Lower lobe of right lung (tissue), 2 donors: ENCODE results near the gene RPS5. TPM values are rescaled to one million over a fixed set of nuclear protein-coding genes. Genes with fewer than 3 reads are reported as not detected.
A peak's percentile ranks its signal among the peaks of the same experiment; 100 is the strongest.

Experiments
- ATAC-seq, 2 donors: fragments of 200-7000 bp; cut with Tn5 transposase; one replicate each; pipeline ENCODE4 v1.9.1; 2020 to 2022; ENCODE audit warnings: mild to moderate bottlenecking in 2 of 2, moderate library complexity in 2 of 2
- DNase-seq: peaks from one replicate; pipeline ENCODE4 v3.0.0-alpha.2; 2020
- H3K27ac ChIP-seq: fragments of 200-600 bp; one replicate; pipeline ENCODE4 v1.8.0; 2022
- H3K27me3 ChIP-seq: fragments of 200-600 bp; one replicate; pipeline ENCODE4 v1.8.0; 2022; ENCODE audit warnings: low read depth
- H3K36me3 ChIP-seq: fragments of 200-600 bp; one replicate; pipeline ENCODE4 v1.8.0; 2022; ENCODE audit warnings: mild to moderate bottlenecking
- H3K4me1 ChIP-seq: fragments of 200-600 bp; one replicate; pipeline ENCODE4 v1.8.0; 2022
- H3K4me3 ChIP-seq: fragments of 200-600 bp; one replicate; pipeline ENCODE4 v1.8.0; 2022; ENCODE audit warnings: mild to moderate bottlenecking
- H3K9me3 ChIP-seq: fragments of 200-600 bp; one replicate; pipeline ENCODE4 v1.8.0; 2022
- intact Hi-C: fragments of 100-400 bp; cut with DNase I; formaldehyde crosslinking; loops from one replicate; pipeline ENCODE4 v1.11.0; 2022
- total RNA-seq: library from RNA; stranded (reverse); fragmentation: NEBNext Ultra II Directional; extraction: Animal tissue kit (Norgen Biotek cat#: 25700); gene quantifications from one replicate; pipeline ENCODE4 v1.2.1, GENCODE V29; 2021
- TF ChIP-seq, protein P1 (sequence below): fragments of 200-600 bp; IDR thresholded peaks from one replicate; pipeline ENCODE4 v1.8.0; 2022; ENCODE audit warnings: antibody characterized with exemption, mild to moderate bottlenecking
- donor health status: DM: no; HTN: yes; CAD: no; lungs with severe emphysema.

RPS5 gene
- total RNA-seq, 1 donor from 2014 or later, result 770 TPM

DNA sequence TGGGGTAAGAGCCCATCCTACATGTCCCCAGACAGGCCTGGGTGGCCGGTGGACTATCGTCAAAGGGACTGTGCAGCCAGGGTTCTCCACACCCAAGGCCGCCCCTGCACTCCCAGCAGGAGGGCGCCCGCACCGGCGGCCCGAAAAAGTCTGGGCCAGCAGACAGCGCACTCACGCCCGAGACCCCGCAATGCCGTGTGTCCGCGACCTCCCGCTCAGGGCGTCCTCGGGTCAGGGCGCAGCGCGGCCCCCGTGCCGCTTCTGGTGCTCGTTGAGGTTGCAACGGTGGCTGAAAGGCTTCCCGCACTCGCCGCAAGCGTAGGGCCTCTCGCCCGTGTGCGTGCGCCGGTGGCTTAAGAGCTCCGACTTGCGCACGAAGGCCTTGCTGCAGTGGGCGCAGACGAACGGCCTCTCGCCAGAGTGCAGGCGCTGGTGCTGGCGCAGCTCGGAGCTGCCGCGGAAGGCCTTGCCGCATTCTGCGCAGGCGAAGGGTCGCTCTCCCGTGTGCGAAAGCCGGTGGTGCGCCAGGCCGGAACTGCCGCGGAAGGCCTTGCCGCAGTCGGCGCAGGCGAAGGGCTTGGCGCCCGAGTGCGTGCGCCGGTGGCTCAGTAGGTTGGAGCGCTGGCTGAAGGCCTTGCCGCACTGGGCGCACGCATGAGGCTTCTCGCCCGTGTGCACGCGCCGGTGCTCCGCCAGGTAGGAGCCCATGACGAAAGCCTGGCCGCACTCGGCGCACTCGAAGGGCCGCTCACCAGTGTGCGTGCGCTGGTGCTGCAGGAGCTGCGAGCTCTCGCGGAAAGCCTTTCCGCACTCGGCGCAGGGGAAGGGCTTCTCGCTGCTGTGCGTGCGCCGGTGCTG lies 30.9 kb upstream of the RPS5 start:
- Histone ChIP-seq H3K4me3 (peak overlapping the region; percentile 46), H3K4me1 (peaks cover 19% of the 10 kb centered on the region), H3K9me3 (no peaks in the 10 kb centered on the region), H3K36me3 (no peaks in the 10 kb centered on the region), H3K27me3 (peaks cover 30% of the 10 kb centered on the region), H3K27ac (no peak overlapping the region)
- ATAC-seq (peak; percentile 23 to 25), DNase-seq (peak; percentile 45)
- intact Hi-C loops, result no loop called here
- TF ChIP-seq, protein P1, sequence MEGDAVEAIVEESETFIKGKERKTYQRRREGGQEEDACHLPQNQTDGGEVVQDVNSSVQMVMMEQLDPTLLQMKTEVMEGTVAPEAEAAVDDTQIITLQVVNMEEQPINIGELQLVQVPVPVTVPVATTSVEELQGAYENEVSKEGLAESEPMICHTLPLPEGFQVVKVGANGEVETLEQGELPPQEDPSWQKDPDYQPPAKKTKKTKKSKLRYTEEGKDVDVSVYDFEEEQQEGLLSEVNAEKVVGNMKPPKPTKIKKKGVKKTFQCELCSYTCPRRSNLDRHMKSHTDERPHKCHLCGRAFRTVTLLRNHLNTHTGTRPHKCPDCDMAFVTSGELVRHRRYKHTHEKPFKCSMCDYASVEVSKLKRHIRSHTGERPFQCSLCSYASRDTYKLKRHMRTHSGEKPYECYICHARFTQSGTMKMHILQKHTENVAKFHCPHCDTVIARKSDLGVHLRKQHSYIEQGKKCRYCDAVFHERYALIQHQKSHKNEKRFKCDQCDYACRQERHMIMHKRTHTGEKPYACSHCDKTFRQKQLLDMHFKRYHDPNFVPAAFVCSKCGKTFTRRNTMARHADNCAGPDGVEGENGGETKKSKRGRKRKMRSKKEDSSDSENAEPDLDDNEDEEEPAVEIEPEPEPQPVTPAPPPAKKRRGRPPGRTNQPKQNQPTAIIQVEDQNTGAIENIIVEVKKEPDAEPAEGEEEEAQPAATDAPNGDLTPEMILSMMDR, result no peak

DNA sequence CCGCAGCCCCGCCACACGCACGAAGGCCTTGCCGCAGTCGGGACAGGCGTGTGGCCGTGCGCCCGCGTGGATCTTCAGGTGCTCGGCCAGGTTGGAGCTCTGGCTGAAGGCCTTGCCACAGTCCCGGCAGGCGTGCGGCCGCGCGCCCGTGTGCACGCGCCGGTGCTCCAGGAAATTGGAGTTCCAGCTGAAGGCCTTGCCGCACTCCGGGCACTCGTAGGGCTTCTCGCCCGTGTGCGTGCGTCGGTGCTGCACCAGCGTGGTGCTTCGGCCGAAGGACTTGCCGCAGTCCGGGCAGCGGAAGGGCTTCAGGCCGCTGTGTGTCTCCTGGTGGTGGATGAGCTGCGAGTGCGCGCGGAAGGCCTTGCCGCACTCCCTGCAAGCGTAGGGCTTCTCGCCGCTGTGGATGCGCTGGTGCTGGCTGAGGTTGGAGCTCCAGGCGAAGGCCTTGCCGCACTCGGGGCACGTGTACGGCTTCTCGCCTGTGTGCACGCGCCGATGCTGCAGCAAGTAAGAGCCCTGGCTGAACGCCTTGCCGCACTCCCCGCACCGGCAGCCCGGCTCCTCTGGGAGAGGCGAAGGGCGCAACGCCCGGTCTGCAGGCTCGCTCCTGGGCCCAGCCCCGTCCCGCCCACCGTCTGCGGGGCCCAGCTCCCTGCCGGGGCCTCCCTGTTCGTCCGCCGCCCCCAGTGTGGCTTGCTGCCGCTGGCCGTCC lies 30.1 kb upstream of the RPS5 start:
- TF ChIP-seq, protein P1, result no peak

DNA sequence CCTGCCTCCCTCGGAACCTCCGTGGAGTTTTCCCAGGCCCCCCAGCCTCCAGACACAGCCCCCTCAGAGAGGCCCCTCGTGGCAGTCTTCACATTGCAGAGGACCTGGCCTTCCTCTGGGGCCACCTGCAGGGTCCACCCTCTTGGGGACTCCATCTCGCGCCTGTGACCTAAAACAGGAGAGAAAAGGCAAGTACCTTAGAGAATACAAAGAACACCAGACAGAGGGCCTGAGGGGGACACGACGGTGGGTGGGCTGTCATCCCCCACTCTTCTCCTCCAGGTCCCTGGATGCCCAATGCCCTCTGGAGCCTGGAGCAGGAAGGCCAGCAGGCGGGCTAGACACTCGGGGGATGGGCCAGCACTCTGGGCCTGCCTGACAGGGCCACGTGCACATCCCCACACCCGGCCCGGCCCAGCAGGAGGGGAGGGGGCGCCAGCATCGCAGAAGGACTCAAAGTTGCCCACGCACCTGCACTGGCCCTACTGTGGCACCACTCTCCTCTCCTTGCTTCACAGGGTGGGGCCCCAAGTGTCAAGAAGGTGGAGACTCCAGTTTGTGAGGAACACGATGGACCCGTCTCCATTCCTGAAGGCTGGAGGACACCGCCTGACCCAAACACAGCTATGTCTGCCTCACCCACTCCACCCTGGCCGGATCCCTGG lies 29.5 kb upstream of the RPS5 start:
- DNase-seq (peak; percentile 39), ATAC-seq (no peak)
- peaks cover 28% of the 10 kb centered on the region for H3K4me1 ChIP-seq
- TF ChIP-seq, protein P1, result no peak
- no peak overlapping the region for H3K27ac ChIP-seq
- peaks cover 25% of the 10 kb centered on the region for H3K27me3 ChIP-seq
- no peaks in the 10 kb centered on the region for H3K9me3 ChIP-seq
- no peak overlapping the region for H3K4me3 ChIP-seq
- H3K36me3 ChIP-seq, result no peaks in the 10 kb centered on the region
- intact Hi-C loops, result no loop called here

More for the DNA sequence above, 30.1 kb upstream of the RPS5 start:
- peak in 1 of 2 donors; percentile 20 for ATAC-seq
- peaks cover 30% of the 10 kb centered on the region for H3K27me3 ChIP-seq
- peak overlapping the region; percentile 46 for H3K4me3 ChIP-seq
- intact Hi-C loops, result no loop called here
- no peaks in the 10 kb centered on the region for H3K36me3 ChIP-seq
- DNase-seq, result peak; percentile 41
- H3K4me1 ChIP-seq, result peaks cover 27% of the 10 kb centered on the region
- H3K27ac ChIP-seq, result no peak overlapping the region
- H3K9me3 ChIP-seq, result no peaks in the 10 kb centered on the region

DNA sequence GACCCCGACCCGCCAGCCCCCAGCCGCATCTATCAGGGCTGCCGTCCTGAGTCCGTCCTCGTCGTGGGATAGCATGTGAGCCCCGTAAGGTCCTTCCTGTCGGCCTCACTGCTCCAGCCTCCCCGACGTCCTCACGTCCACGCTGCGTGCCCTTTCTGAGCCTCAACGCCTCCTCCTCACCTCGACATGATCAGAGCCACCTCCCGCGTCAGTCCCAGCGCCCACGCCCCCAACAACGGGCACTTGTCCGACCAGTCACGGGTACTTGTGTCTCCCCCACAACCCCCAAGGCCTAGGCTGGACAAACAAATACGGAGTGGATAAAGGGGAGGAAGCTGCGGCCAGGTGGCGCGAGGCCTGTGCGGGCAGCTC lies 25.2 kb upstream of the RPS5 start:
- peak overlapping the region; percentile 95 for H3K27ac ChIP-seq
- ATAC-seq (peak; percentile 34 to 51), DNase-seq (peak; percentile 77)
- H3K4me1 ChIP-seq, result peaks cover 15% of the 10 kb centered on the region
- H3K36me3 ChIP-seq, result no peaks in the 10 kb centered on the region
- no peaks in the 10 kb centered on the region for H3K9me3 ChIP-seq
- peak overlapping the region; percentile 92 for H3K4me3 ChIP-seq
- H3K27me3 ChIP-seq, result peaks cover 6% of the 10 kb centered on the region
- intact Hi-C loops, result no loop called here
- TF ChIP-seq, protein P1, result no peak

DNA sequence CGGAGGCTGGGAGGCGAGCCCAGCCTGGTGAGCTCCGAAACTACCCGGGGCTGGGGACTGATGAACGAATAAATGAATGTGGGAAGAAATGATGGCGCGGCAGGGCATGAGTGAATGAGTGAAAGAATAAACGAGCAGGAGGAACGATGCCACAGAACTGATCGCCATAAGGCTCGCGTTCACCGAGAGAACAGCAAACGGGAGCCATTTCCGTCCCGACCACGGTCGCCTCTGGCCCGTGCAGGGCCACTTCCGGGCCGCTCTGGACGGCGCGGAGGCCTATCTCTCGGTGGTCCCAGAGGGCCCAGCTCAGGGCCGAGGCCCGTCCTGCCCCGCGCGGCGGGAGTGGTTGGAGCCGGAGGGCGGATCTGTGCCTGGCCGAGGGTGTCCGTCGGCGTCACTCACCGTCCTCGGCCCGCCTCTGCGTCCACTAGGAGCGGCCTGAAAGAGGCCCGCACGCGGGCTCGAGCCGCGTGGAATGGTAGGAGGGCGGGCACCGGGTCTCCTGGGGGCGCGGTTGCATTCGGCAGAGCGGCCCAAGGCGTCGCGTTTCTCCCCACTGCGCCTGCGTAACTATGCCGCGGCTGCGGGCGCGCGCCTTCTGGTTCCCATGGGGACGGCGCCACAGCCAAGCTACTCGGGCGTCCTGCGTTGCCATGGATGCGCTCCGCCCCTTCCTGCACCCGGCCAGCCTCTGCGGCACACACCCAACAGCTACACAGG lies 24.6 kb upstream of the RPS5 start, which contains the start of gene ZNF497:
TSS of gene ZNF497 (minus strand) at position 480 of the 723 bp plus-strand sequence. CDS start 5,116 bp downstream, outside the sequence.
- H3K4me3 ChIP-seq, result peak within 1 kb of the TSS; percentile 92
- peaks cover 4% of the 10 kb centered on the region for H3K27me3 ChIP-seq
- peak within 1 kb of the TSS; percentile 95 for H3K27ac ChIP-seq
- peak; percentile 99 for DNase-seq
- TF ChIP-seq, protein P1, result peak; percentile 18
- peaks cover 10% of the 10 kb centered on the region for H3K4me1 ChIP-seq
- peak; percentile 97 for ATAC-seq
- no peaks in the 10 kb centered on the region for H3K9me3 ChIP-seq
- no peaks in the 10 kb centered on the region for H3K36me3 ChIP-seq
- intact Hi-C loops, result no loop called here
